ENCODE results near the gene ELMO3.
A peak's percentile ranks its signal among the peaks of the same experiment; 100 is the strongest.

GRCh38 chr16:67155295-67156142, 43.4 kb upstream of the ELMO3 start:
- TF ChIP-seq CTCF (CRISPR knock-in tag; IDR thresholded peaks at IDR 0.05) (peak; percentile 94), NFIC (IDR thresholded peaks at IDR 0.05; ENCODE audit: low read length) (no peak), JUN (CRISPR knock-in tag; IDR thresholded peaks at IDR 0.05) (no peak), NR3C1 (CRISPR knock-in tag; IDR thresholded peaks at IDR 0.05) (no peak)

Data from HepG2 (cell line).